IPS-18a (cell line): Measurements from ENCODE around the gene NCAM1.
A peak's percentile ranks its signal among the peaks of the same experiment; 100 is the strongest.
"Not testable (repeated sequence)": the region's sequence is repeated elsewhere in the genome, so short reads cannot be mapped to it uniquely, and the experiment has no call there.

Experiments
- H3K27ac ChIP-seq: one replicate; pipeline ENCODE4 v1.5.1; 2013; ENCODE audit warnings: low read length
- H3K27me3 ChIP-seq: one replicate; pipeline ENCODE4 v1.6.1; 2013; ENCODE audit warnings: mild to moderate bottlenecking, low read length; ENCODE audit not compliant: control insufficient read depth, insufficient read depth
- H3K36me3 ChIP-seq: one replicate; pipeline ENCODE4 v1.6.1; 2013; ENCODE audit warnings: low read depth, low read length; ENCODE audit not compliant: control insufficient read depth
- H3K4me1 ChIP-seq: one replicate; pipeline ENCODE4 v1.6.1; 2013; ENCODE audit warnings: low read depth, low read length; ENCODE audit not compliant: control insufficient read depth
- H3K4me3 ChIP-seq: one replicate; pipeline ENCODE4 v1.5.1; 2013; ENCODE audit warnings: low read length
- H3K9ac ChIP-seq: one replicate; pipeline ENCODE4 v1.6.1; 2013; ENCODE audit warnings: mild to moderate bottlenecking, low read length, moderate library complexity
- H3K9me3 ChIP-seq: one replicate; pipeline ENCODE4 v1.6.1; 2013; ENCODE audit warnings: low read depth, low read length; ENCODE audit not compliant: control insufficient read depth

The NCAM1 gene

DNA sequence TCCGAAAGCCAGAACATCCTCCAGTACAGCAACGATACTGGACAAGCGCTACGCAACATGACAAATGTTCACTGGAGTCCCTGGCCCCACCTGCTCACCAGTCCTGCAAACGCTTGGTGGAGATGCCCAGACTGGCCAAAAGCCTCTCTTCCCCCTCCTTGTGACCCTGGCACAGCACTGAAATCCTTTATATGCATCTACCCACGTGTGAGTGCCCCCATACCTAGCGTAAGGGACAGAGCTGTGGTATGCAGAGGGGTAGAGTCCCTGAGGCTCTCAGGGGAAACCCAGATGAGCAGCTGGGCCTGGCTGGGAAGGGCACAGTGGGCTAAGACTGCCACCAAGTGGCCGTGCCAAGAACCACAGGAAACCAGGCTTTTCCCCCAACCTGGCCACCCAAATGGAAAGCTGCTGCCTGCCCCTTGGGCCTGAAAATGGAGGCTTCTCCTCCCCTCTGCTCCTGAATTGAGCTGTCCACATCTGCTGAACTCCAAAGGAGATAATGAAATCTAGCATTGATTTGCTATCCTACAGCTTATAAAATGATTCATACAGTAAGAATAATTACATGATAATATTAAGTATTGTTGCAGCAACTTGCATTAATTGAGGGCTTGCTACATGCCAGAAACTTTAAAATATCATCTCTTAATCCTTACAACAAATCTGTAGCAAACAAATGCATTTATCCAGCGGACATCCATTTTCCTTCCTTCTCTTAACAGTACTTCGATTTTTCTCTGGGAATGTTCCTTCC, 328.4 kb downstream of the NCAM1 start:
- no peak overlapping the region for H3K27ac ChIP-seq
- H3K4me3 ChIP-seq = no peak overlapping the region
- H3K27me3 ChIP-seq = no peaks in the 10 kb centered on the region
- H3K9ac ChIP-seq = no peak overlapping the region
- H3K9me3 ChIP-seq = no peaks in the 10 kb centered on the region
- H3K36me3 ChIP-seq = no peaks in the 10 kb centered on the region
- no peaks in the 10 kb centered on the region for H3K4me1 ChIP-seq

DNA sequence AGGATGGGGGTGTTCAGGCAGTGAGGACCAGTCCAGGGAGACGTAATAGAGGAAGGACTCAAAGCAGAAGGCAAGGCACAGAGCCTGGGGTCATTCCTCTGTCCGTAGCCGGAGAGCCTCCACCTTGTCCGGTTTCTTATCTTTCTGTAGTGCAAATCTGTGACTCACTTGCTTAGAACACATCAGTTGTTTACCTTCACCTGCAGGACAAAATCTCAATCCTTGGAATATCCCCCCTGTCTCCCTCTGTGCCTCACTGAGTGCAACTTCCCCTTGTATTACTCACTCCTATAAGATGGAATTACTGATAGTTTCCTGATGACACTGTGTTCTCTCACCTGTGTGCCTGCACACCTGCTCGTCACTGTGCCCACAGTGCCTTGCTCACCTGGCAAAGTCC, 332.7 kb downstream of the NCAM1 start:
- Histone ChIP-seq H3K27ac (no peak overlapping the region), H3K9ac (no peak overlapping the region), H3K27me3 (no peaks in the 10 kb centered on the region), H3K4me3 (no peak overlapping the region), H3K9me3 (no peaks in the 10 kb centered on the region), H3K36me3 (no peaks in the 10 kb centered on the region), H3K4me1 (no peaks in the 10 kb centered on the region)

DNA sequence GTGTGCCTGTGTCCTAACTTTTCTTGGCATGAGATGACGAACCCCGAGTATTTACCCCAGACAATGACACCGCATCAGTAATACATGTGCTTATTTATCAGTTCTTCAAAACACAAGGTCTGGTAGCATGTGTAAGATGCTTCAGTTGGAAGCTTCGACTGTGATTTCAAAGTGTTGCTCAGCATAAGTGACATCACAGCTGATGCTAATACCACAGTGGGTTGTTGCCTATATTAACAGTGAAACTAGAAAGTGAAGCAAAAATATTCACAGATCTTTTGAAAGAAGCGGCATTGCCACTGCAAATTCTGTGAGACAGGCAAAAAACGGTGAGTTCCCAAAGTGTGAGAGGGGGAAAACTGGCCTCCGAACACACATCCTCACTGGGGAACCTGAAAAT, 334.8 kb downstream of the NCAM1 start:
- no peaks in the 10 kb centered on the region for H3K27me3 ChIP-seq
- no peaks in the 10 kb centered on the region for H3K4me1 ChIP-seq
- no peak overlapping the region for H3K4me3 ChIP-seq
- no peak overlapping the region for H3K9ac ChIP-seq
- no peaks in the 10 kb centered on the region for H3K9me3 ChIP-seq
- H3K36me3 ChIP-seq = no peaks in the 10 kb centered on the region
- H3K27ac ChIP-seq = no peak overlapping the region

DNA sequence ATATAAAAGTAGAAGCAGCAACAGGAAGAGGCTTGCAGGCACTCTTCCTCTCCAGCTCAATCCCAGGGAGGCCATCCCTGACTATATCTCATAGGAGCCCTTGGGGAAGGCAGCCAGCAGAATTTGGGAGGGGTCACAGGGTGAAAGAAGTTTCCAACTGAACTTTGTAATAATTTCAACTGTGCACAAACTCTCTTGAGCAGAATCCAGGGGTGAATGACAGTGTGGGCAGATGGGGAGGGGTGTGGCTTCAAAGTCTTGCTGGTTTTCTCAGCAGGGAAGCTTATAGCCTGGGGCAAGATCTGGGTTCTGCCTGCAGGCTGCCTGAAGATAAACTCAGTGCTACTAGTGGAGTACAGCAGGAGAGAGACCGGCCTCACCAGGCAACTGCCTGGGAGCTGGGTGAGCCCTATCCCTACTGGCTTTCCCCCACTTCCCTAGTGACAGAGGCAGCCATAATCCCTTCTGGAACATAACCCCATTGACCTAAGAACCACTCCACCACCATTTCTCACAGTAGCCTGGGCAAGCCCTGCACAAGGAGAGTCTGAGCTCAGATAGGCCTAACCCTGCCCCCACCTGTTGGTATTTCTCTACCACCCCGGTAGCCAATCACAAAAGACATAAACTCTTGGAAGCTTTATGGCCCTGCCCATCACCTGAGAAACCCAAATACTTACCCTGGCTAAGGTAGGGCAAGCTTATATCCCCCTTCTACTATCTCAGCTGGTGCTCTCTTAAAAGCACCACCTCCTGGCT, 335.4 kb downstream of the NCAM1 start:
- H3K9ac ChIP-seq = no peak overlapping the region
- no peak overlapping the region for H3K4me3 ChIP-seq
- H3K27me3 ChIP-seq = no peaks in the 10 kb centered on the region
- H3K9me3 ChIP-seq = no peaks in the 10 kb centered on the region
- no peak overlapping the region for H3K27ac ChIP-seq
- H3K4me1 ChIP-seq = no peaks in the 10 kb centered on the region
- H3K36me3 ChIP-seq = no peaks in the 10 kb centered on the region

DNA sequence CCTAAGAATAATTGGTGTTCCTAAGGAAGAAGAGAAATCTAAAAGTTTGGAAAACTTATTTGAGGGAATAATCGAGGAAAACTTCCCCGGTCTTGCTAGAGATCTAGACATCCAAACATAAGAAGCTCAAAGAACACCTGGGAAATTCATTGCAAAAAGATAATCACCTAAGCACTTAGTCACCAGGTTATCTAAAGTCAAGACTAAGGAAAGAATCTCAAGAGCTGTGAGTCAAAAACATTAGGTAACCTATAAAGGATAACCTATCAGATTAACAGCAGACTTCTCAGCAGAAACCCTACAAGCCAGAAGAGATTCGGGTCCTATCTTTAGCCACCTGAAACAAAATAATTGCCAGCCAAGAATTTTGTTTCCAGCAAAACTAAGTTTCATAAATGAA, 337.3 kb downstream of the NCAM1 start:
- not testable (repeated sequence) for H3K4me3 ChIP-seq, H3K9me3 ChIP-seq, H3K4me1 ChIP-seq, H3K27me3 ChIP-seq, H3K36me3 ChIP-seq, H3K9ac ChIP-seq, H3K27ac ChIP-seq

DNA sequence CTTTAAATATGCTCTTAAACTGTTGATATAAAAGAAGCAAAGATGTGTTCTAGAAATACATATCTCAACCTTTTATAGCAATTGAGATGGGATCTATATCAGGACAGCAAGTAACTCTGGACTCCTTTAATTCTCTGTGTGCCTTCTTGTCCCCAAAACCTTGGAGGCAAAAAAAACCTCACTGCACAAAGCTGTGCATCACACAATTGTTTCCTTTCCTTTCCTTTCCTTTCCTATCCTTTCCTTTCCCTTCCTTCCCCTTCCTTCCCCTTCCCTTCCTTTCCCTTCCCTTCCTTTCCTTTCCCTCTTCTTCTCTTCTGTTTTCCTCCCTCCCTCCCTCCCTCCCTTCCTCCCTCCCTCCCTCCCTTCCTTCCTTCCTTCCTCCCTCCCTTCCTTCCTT, 343.7 kb downstream of the NCAM1 start:
- Histone ChIP-seq H3K9ac (no peak overlapping the region), H3K27ac (no peak overlapping the region), H3K4me1 (no peaks in the 10 kb centered on the region), H3K27me3 (no peaks in the 10 kb centered on the region), H3K4me3 (no peak overlapping the region), H3K9me3 (no peaks in the 10 kb centered on the region), H3K36me3 (no peaks in the 10 kb centered on the region)

DNA sequence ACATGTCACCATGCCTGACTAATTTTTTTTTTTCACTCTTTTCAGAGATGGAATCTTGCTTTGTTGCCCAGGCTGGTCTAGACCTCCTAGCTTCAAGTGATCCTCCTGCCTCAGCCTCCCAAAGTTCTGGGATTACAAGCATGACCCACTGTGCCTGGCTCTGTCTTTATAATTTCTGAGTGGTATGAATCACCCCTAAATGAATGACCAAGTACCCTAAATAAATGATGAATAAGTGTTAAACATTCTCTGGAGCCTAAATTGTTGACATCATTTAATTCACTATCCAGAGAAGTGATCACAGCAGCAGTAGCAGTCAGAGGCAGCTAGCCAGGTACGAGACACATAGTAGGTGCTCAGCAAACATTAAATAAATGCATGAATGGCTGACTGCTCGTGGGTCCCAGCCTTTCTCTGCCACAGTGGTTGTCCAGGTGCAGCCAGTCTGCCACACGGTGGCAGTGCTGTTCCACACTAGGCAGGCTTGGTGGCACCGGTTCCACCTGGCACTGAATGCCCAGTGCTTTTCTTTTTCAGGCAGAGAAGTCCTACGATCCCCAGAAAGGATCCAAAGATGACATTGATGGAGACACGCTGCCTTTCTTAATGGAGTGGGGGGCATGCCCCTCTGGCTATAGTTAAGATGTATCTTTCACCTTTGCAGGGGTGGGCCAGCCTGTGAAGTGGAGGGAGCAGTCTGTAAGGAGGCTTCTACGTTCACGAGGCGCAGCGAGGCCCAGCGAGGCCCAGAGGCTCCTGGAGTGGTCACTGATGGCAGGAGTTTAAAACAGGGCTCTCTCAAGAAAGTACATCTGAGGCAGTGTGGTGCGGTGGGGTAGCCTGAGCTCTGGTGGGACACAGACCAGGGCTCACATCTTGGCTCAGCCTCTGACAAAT, 344.5 kb downstream of the NCAM1 start:
- Histone ChIP-seq H3K36me3 (no peaks in the 10 kb centered on the region), H3K9me3 (no peaks in the 10 kb centered on the region), H3K27me3 (no peaks in the 10 kb centered on the region), H3K4me3 (no peak overlapping the region), H3K27ac (no peak overlapping the region), H3K4me1 (no peaks in the 10 kb centered on the region), H3K9ac (no peak overlapping the region)

DNA sequence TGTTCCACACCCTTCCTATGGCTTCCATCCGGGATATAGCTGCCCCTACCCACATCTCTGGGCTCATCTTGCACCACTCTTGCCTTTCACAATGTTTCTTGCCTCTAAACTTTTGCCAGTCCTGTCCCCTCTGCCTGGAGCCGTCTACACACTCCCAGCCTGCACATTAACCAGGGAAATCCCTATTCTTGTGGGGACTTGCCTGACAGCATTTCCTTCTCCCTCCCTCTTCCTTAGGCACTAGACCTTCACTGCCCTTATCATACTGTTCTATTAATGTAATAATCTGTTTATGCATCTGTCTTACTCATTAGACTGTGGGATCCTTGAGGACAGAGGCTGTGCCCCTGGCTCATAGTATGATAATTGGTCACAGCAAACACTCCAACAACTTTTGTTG, 347.4 kb downstream of the NCAM1 start:
- no peak overlapping the region for H3K27ac ChIP-seq
- peaks cover 3% of the 10 kb centered on the region for H3K4me1 ChIP-seq
- no peaks in the 10 kb centered on the region for H3K9me3 ChIP-seq
- peaks cover 10% of the 10 kb centered on the region for H3K27me3 ChIP-seq
- no peak overlapping the region for H3K9ac ChIP-seq
- H3K36me3 ChIP-seq = no peaks in the 10 kb centered on the region
- no peak overlapping the region for H3K4me3 ChIP-seq

DNA sequence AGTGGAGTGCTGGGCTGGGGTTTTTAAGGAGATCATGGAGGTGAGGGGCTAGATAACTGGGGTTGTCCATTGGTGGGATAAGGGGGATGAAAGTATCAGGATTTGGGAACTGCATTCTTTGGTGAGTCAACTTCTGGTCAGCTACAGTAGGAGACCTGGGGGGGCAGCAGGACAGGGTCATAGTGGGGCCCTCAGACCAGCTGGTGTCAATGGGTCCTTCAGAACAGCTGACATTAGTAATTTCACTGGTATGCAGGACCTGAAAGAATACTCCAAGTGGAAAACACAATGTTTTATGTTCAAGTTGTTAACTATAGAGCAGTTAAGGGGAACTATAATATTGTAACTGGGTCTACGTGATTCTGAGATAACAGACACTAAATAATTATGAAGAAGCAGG, 350.3 kb downstream of the NCAM1 start:
- Histone ChIP-seq H3K4me1 (peaks cover 17% of the 10 kb centered on the region), H3K9me3 (no peaks in the 10 kb centered on the region), H3K27me3 (peaks cover 14% of the 10 kb centered on the region), H3K4me3 (no peak overlapping the region), H3K27ac (no peak overlapping the region), H3K9ac (no peak overlapping the region), H3K36me3 (no peaks in the 10 kb centered on the region)

DNA sequence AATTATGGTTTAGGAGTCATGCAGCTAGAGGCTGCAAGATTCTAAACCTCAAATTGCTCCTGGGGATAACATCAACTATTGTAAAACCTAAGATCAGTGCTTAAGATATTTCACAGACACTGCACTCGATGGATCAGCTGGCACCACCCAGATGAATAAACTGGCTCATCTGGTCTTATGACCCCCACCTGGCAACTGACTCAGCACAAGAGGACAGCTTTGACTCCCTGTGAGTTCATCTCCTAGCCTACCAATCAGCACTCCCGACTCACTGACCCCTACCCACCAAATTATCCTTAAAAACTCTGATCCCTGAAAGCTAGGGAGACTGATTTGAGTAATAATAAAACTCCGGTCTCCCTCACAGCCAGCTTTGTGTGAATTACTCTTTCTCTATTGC, 352.4 kb downstream of the NCAM1 start:
- Histone ChIP-seq H3K27me3 (peaks cover 14% of the 10 kb centered on the region), H3K9ac (no peak overlapping the region), H3K9me3 (no peaks in the 10 kb centered on the region), H3K4me3 (peak overlapping the region; percentile 77), H3K27ac (no peak overlapping the region), H3K4me1 (peaks cover 17% of the 10 kb centered on the region), H3K36me3 (no peaks in the 10 kb centered on the region)

DNA sequence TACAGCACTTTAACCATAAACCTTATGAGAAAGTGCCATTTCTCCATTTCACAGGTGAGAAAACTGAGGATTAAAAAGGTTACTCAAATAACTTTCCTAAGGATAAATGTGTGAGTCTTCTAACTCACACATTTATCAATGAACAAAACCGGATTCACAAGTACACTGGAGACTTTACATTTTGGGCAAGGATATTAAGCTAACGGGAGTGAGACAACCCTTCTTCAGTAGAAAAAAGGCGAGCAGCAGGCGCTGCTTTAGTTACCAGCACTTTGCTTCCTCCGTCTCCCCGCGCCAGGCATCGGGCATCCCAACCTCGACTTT, 352.8 kb downstream of the NCAM1 start:
- no peaks in the 10 kb centered on the region for H3K9me3 ChIP-seq
- H3K27ac ChIP-seq = no peak overlapping the region
- peaks cover 14% of the 10 kb centered on the region for H3K27me3 ChIP-seq
- no peaks in the 10 kb centered on the region for H3K36me3 ChIP-seq
- no peak overlapping the region for H3K9ac ChIP-seq
- peak overlapping the region; percentile 77 for H3K4me3 ChIP-seq
- peaks cover 17% of the 10 kb centered on the region for H3K4me1 ChIP-seq
